ENCODE measurements around the gene MEGF11.

DNA sequence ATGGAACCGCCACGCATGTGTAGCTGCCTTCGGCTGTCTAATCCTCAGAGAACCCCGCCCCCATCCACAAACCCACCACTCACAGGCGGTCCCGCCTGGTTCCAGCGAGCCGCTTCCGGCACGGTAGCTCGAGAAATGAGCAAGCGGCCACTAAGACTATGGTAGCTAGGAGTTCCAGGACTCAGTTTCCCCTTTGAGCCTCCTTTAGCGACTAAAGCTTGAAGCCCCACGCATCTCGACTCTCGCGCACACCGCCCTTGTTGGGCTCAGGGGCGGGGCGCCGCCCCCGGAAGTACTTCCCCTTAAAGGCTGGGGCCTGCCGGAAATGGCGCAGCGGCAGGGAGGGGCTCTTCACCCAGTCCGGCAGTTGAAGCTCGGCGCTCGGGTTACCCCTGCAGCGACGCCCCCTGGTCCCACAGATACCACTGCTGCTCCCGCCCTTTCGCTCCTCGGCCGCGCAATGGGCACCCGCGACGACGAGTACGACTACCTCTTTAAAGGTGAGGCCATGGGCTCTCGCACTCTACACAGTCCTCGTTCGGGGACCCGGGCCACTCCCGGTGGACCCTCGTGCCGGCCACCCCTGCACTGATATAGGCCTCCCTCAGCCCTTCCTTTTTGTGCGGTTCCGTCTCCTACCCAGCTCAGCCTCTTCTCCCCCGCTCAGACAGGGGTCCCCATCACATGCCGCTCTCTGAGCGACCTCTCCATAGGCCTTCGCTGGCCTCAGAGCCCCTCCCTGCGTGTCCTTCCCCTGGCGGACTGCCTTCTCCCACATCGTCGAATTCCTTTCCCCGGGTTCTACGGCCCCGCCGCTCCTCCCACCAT is 384.2 kb downstream of the MEGF11 start, which contains the start of gene RAB11A:
- TF ChIP-seq, protein P1, sequence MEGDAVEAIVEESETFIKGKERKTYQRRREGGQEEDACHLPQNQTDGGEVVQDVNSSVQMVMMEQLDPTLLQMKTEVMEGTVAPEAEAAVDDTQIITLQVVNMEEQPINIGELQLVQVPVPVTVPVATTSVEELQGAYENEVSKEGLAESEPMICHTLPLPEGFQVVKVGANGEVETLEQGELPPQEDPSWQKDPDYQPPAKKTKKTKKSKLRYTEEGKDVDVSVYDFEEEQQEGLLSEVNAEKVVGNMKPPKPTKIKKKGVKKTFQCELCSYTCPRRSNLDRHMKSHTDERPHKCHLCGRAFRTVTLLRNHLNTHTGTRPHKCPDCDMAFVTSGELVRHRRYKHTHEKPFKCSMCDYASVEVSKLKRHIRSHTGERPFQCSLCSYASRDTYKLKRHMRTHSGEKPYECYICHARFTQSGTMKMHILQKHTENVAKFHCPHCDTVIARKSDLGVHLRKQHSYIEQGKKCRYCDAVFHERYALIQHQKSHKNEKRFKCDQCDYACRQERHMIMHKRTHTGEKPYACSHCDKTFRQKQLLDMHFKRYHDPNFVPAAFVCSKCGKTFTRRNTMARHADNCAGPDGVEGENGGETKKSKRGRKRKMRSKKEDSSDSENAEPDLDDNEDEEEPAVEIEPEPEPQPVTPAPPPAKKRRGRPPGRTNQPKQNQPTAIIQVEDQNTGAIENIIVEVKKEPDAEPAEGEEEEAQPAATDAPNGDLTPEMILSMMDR (IDR thresholded peaks at IDR 0.05) = peak in 3 of 4 donors; percentile 7 to 38 (median 17)
- TF ChIP-seq POLR2A (IDR thresholded peaks at IDR 0.05) = peak; percentile 96

Data from right lobe of liver (tissue), 4 donors.